Measurements from ENCODE around the gene STK39.

The STK39 gene

DNA sequence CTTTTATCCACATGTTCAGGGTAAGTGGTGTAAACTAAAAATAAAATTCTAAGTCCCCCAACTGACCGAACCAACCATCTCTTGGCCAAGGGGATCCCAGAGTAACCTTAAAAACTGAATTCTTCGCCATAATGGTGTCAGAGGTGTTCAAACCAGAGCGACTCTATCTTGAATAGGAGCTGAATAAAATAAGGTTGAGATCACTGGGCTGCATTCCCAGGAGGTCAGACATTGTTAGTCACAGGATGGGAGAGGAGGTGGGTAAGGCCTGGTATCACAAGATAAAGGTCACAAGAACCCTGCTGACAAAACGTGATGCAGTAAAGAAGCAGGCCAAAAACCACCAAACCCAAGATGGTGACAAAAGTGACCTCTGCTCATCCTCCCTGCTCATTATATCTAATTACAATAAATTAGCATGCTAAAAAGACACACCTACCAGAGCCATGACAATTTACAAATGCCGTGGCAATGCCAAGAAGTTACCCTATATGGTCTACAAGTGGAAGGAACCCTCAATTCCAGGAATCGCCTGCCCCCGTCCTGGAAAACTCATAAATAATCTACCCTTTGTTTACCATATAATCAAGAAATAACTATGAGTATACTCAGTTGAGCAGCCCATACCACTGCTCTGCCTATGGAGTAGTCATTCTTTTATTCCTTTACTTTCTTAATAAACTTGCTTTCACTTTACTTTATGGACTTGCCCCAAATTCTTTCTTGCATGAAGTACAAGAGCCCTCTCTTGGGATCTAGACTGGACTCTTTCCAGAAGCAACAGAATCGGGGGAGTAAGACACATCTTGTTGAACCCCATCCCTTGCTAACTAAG, 302.4 kb downstream of the STK39 start:
- DNase-seq, result no peak

DNA sequence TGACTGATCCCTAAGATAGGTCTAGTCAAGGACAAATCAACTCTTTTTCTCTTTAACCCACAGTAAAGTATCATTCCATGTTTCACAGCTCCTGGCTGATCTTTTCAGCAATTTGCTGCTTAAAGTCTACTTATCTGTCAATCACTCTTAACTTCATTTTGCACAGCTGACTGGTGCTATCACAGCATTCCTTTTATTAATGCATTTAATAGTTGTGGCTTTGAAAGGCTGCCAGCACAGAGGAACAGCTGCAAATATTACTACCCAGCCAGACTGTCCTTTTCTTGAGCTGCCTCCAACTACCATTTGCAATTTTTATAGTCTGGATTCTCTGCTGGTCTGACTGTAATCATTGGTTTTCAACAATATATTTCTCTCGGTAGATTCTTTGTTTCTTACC, 303.5 kb downstream of the STK39 start:
- DNase-seq, result no peak

DNA sequence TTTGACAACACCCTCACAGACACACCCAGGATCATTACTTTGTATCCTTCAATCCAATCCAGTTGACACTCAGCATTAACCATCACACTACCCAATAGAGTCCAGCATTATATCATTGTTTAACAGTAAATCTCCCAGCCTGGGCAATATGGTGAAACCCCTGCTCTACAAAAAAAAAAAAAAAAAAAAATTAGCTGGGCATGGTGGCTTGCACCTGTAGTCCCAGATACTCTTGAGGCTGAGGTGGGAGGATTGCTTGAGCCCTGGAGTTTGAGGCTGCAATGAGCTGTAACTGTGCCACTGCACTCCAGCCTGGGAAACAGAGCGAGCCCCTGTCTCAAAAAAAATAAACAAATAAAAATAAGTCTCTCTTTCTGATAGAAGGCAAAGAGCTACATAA, 304.0 kb downstream of the STK39 start:
- DNase-seq, result no peak

GRCh38 chr2:167942366-167943081, 304.9 kb downstream of the STK39 start:
- DNase-seq, result no peak

- no peak for DNase-seq
These were observed 305.8 kb downstream of the STK39 start for GRCh38 chr2:167941604-167942003.

GRCh38 chr2:167940734-167941507, 306.5 kb downstream of the STK39 start:
- no peak for DNase-seq

DNA sequence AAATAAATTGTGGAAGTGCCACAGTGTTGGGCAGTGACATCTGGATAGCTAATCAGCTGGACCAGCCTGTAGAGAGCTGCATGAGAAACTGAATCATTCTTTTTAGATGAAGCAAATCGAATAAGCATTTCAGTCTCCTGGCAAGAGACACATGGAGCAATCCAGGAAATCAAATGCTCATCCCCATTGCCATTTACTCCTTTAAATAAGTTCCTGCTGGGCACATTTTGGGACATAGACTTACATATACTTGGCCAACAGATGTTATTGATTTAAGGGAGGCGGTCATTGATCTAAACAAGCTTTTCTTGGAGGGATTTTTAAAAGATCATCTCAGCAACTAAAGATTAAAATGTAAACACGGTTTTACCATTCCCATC, 307.1 kb downstream of the STK39 start:
- DNase-seq, result no peak

- no peak for DNase-seq
These were observed 307.7 kb downstream of the STK39 start for GRCh38 chr2:167939514-167940345.

DNA sequence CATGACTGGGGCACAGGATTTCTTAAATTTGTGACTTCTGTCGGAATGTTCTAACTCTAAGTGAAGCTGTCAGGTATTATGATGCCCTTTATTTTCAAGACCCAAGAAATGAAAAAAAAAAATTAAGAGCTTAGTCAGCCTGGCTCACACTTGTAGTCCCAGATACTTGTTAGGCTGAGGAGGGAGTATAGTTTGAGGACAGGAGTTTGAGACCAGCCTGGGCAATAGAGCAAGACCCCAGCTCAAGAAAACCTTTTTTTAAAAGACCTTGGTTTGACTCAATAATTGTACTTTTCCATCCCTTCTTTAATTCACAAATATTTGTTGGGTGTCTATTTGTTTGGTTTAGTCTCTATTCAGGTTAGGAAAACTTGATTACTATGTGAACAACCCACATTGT, 310.0 kb downstream of the STK39 start:
- no peak for DNase-seq

GRCh38 chr2:167935803-167936110, 311.6 kb downstream of the STK39 start:
- DNase-seq, result peak; percentile 61

DNA sequence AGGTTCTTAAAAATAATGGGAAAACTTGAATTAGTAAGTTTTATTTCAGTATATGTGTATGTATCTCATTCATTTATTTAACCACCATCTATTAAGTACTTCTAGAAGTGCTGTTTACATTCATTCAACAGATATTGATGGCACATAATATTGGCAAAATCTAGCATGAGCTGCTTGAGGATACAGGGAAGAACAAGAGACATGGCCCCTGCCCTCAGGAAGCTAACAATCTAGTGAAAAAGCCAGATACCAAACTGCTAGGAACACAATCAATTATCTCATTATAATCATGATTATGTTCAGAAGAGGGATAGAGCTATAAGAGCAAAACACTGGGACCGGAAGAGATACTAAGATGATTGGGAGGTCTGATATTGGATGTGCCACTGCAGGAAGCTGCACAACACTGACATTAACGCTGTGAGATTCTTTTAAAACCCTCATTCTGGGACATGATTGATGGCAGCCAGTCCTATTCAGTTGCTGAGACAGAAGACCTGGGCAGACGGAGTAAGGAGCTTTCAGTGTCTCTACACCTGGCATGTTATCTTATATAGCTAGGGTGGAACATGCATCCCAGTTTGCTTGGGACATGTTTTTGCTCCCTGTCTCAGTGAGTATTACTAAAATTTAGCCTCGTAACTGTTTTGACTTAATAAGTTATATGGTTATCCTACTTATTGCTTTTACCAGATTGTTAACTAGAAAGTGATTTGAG, 314.1 kb downstream of the STK39 start:
- peak; percentile 22 for DNase-seq

GRCh38 chr2:167932123-167932693, 315.2 kb downstream of the STK39 start:
- DNase-seq, result no peak

DNA sequence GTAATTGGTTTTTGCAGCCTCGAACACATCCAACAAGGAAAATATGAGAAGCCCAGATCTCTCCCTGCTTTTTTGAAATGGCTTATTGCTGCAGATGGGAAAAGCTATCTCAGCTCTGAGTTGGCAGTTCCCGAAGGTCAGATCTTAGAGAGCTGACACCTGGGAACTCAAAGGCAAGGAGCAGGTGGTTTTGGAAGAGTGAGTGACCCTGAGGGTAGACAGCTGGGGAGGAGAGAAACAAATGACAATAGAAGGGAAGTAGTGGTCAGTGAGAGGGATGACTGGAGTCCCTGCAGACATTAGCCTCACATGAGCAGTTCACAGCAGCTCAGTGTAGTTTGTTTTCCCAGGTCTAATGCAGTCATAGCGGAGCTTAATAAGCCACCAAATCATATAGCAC, 317.9 kb downstream of the STK39 start:
- no peak for DNase-seq

DNA sequence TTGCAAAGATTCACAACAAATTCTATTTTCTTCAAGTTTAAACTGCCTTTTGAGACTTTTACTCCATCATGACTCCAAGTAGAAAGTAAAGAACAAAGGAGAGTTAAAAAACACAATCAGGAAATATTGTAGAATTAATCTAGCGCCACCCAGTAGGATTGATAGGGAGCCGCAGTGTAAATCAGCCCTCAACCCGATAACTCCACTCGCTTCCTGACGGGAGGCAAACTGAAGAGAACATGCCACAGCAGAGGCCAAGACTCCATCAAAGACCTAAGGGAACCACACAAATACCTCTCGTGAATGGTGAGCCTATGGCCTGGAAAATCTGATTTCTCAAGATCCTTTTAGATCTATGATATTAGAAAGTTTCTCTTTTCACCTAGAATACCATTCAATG, 319.0 kb downstream of the STK39 start:
- DNase-seq, result no peak

- DNase-seq, result no peak
These were observed 321.6 kb downstream of the STK39 start for GRCh38 chr2:167925758-167926157.

DNA sequence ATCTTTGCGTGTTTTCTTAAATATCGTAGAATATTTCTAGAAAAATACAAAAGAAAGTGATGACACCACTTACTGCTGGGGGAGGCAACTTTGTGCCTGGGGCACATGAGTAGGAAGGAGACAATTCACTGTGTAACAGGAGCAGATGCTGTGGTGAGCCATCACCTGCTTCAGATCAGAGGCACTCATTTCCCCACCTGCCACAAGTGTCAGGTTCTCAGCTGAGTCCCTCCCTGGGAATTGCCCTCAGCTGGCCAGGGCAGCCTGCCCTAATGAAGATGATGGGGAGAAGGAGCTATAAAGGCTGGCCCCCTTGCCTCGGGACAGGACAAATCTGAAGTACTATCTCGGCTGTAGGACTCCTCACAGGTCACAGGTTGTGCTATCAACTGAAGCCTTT, 322.8 kb downstream of the STK39 start:
- peak; percentile 92 for DNase-seq

DNA sequence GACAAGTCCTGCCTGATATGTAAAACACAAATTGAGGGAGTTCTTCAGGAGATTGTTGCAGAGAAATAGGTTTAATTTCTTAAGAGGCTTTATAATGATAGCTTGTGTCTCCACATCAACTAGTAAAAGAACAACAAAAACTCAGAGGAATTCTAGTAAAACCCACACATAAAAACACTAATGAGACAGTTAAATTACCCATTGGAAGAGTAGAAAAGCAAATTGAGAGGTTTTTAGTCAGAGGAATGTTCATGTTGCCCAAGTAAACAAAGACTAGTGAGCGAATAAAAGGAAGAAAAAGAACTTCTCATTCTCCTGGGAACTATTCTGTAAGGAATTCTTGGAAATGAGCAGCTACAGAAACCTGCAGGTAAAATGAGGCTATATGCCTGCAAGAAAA, 330.6 kb downstream of the STK39 start:
- DNase-seq, result no peak

- DNase-seq, result no peak
These were observed 332.4 kb downstream of the STK39 start for GRCh38 chr2:167914969-167915368.

DNA sequence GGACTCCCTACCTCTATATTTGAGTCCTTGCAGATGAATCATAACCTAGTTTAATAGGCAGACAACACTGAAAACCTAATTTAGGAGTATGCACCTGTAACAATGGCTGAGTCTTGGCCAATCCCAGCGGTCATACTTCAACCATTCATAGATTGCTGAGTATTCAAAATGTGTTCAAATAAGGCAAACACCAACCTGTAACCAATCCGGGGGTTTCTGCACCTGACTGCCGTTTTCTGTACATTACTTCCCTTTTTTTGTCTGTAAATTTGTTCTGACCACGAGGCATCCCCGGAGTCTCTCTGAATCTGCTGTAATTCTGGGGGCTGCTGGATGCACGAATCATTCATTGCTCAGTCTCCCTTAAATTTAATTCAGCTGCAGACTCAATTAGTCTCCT, 338.6 kb downstream of the STK39 start:
- no peak for DNase-seq

DNA sequence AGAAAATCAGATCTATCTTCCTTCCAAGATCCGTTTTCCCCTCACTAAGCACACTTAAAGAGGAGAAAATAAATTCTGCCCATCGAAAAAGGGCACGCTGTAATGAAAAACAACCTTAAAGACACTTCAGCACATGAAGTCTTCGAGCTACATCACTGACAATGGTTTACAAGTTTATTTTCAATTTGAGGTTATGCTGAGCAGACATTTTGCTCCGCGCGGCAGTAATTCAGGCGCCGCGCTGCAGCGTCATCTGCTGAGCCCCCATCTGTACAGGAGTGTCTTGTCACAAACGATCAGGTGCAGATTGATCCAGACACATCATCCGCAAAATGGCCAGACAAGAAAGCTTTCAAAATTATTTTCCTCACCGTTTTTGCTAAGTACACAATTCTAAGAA, 341.7 kb downstream of the STK39 start:
- no peak for DNase-seq
